ENCODE data around the gene EHD1. TPM values are rescaled to one million over a fixed set of nuclear protein-coding genes. Genes with fewer than 3 reads are reported as not detected.

EHD1 gene
- total RNA-seq, 1 experiment from 2014 or later = 340 TPM

GRCh38 chr11:64870176-64870892, 8.1 kb downstream of the EHD1 start:
- H4K20me1 ChIP-seq (ENCODE audit: low read length) = peaks cover 42% of the 10 kb centered on the region
- peak overlapping the region; percentile 81 for H3K27ac ChIP-seq (ENCODE audit: low read length)
- H3K9me3 ChIP-seq (ENCODE audit: low read length) = no peaks in the 10 kb centered on the region
- H3K9me2 ChIP-seq (replicated peaks; ENCODE audit: low read length) = no peaks in the 10 kb centered on the region
- no peak overlapping the region for H2AFZ ChIP-seq (ENCODE audit: low read length)
- BruUV-seq (replicated peaks) = no TSS peak
- H3K36me3 ChIP-seq (ENCODE audit: low read depth, low read length) = peaks cover 48% of the 10 kb centered on the region
- ATAC-seq = 0 out of 2 replicates have a peak, but pooled peaks have one; percentile 0
- ChIA-PET CTCF (interaction anchor here (3.3 kb wide), 1 partner anchor 22 kb away, joined by 20 read pairs; no protein-coding TSS in a partner anchor), POLR2A (ENCODE audit: unreplicated experiment) (interaction anchor here (0.6 kb wide), 2 partner anchors 8 to 17 kb away, joined by 3 to 4 read pairs; no protein-coding TSS in a partner anchor)
- H3F3A ChIP-seq (ENCODE audit: low read length, unreplicated experiment) = peaks cover 20% of the 10 kb centered on the region
- no peak for TF ChIP-seq EZH2 (IDR thresholded peaks at IDR 0.05; ENCODE audit: low read length, unreplicated experiment)
- TF ChIP-seq EZH2phosphoT487 (IDR thresholded peaks at IDR 0.05; ENCODE audit: borderline replicate concordance, low read length) = no peak
- TF ChIP-seq, protein P1, sequence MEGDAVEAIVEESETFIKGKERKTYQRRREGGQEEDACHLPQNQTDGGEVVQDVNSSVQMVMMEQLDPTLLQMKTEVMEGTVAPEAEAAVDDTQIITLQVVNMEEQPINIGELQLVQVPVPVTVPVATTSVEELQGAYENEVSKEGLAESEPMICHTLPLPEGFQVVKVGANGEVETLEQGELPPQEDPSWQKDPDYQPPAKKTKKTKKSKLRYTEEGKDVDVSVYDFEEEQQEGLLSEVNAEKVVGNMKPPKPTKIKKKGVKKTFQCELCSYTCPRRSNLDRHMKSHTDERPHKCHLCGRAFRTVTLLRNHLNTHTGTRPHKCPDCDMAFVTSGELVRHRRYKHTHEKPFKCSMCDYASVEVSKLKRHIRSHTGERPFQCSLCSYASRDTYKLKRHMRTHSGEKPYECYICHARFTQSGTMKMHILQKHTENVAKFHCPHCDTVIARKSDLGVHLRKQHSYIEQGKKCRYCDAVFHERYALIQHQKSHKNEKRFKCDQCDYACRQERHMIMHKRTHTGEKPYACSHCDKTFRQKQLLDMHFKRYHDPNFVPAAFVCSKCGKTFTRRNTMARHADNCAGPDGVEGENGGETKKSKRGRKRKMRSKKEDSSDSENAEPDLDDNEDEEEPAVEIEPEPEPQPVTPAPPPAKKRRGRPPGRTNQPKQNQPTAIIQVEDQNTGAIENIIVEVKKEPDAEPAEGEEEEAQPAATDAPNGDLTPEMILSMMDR (conservative IDR thresholded peaks at IDR 0.05; ENCODE audit: low read depth, low read length) = no peak
- H3K4me3 ChIP-seq (ENCODE audit: low read length) = peak overlapping the region; percentile 31; the same call in 1 of the 2 replicates
- H3K79me2 ChIP-seq (ENCODE audit: low read length) = peaks cover 91% of the 10 kb centered on the region
- H3K4me2 ChIP-seq (ENCODE audit: low read length) = peak overlapping the region; percentile 69
- H3K9ac ChIP-seq (ENCODE audit: low read length) = peak overlapping the region; percentile 32
- peak; percentile 48 for DNase-seq
- intact Hi-C loops (cut with micrococcal nuclease) = no loop called here
- peaks cover 81% of the 10 kb centered on the region for H3K4me1 ChIP-seq (ENCODE audit: insufficient read depth, low read length)
- no peaks in the 10 kb centered on the region for H3K27me3 ChIP-seq (ENCODE audit: low read length)

GRCh38 chr11:64869571-64870175, 8.7 kb downstream of the EHD1 start:
- POLR2A ChIA-PET (ENCODE audit: unreplicated experiment) = interaction anchor here (0.6 to 2.3 kb wide), 9 partner anchors 8 to 26 kb away, joined by 3 to 23 read pairs (median 5); partner anchors contain the start of genes CDC42BPG and EHD1
- Histone ChIP-seq H2AFZ (ENCODE audit: low read length) (no peak overlapping the region), H3K27ac (ENCODE audit: low read length) (peak overlapping the region; percentile 81), H3K9me3 (ENCODE audit: low read length) (no peaks in the 10 kb centered on the region), H3K27me3 (ENCODE audit: low read length) (no peaks in the 10 kb centered on the region), H3K4me2 (ENCODE audit: low read length) (peak overlapping the region; percentile 69), H4K20me1 (ENCODE audit: low read length) (peaks cover 42% of the 10 kb centered on the region; the same call in 1 of the 2 replicates), H3K9me2 (replicated peaks; ENCODE audit: low read length) (no peaks in the 10 kb centered on the region), H3K4me1 (ENCODE audit: insufficient read depth, low read length) (peaks cover 81% of the 10 kb centered on the region), H3K36me3 (ENCODE audit: low read depth, low read length) (peaks cover 45% of the 10 kb centered on the region), H3K4me3 (ENCODE audit: low read length) (peak overlapping the region; percentile 31; the same call in 1 of the 2 replicates), H3F3A (ENCODE audit: low read length, unreplicated experiment) (peaks cover 20% of the 10 kb centered on the region), H3K9ac (ENCODE audit: low read length) (peak overlapping the region; percentile 32), H3K79me2 (ENCODE audit: low read length) (peaks cover 91% of the 10 kb centered on the region)
- CTCF ChIA-PET = interaction anchor here (0.6 to 3.3 kb wide), 6 partner anchors 8 to 25 kb away, joined by 3 to 20 read pairs (median 6); partner anchors contain the start of gene CDC42BPG
- DNase-seq (no peak), ATAC-seq (no peak)
- TF ChIP-seq EZH2phosphoT487 (IDR thresholded peaks at IDR 0.05; ENCODE audit: borderline replicate concordance, low read length) (no peak), EZH2 (IDR thresholded peaks at IDR 0.05; ENCODE audit: low read length, unreplicated experiment) (no peak)
- TF ChIP-seq, protein P1 (conservative IDR thresholded peaks at IDR 0.05; ENCODE audit: low read depth, low read length) = no peak
- intact Hi-C loops (cut with micrococcal nuclease) = loop anchor here (1.0 kb wide), 2 partner anchors 9 to 14 kb away; partner anchors contain the start of gene EHD1
- BruUV-seq (replicated peaks) = no TSS peak
